GM12892 (cell line): ENCODE data around the gene ATPAF1.

Source experiments
- POLR2A ChIP-seq: IDR thresholded peaks from 2 replicates; pipeline ENCODE4 v1.6.1; 2011; ENCODE audit warnings: low read depth, low read length, control low read depth
- POLR2AphosphoS5 ChIP-seq: IDR thresholded peaks from 2 replicates; pipeline ENCODE4 v1.6.1; 2011; ENCODE audit warnings: low read depth, low read length, control low read depth
- TAF1 ChIP-seq: IDR thresholded peaks from 2 replicates; pipeline ENCODE4 v1.6.1; 2011; ENCODE audit warnings: low read depth, mild to moderate bottlenecking, control low read depth, low read length, borderline replicate concordance

DNA sequence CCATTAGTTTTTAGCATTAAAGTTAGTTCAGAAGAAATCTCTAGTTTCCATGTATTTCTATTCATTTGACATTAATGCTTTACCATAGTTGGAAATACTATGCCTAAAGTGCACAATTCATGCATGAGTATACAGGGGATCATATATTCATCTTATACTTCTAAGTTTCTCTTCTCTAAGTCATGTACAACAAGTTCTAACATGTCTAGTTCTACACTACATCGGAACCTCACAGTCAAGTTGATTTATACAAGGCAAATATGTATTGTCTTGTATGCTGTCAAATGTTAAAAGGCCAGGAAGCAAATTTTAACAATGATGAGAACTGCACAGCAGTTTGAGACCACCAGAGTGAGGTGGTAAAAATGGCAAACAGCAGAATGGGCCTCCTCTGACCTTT, 28.6 kb downstream of the ATPAF1 start:
- no peak for TF ChIP-seq POLR2A
- TF ChIP-seq TAF1 = no peak
- no peak for TF ChIP-seq POLR2AphosphoS5
